8988T (cell line): ENCODE data around the gene FXR2.
A peak's percentile ranks its signal among the peaks of the same experiment; 100 is the strongest.

ENCODE experiments used
- DNase-seq: peaks from one replicate; pipeline ENCODE4 v3.0.0; 2011

The FXR2 gene

DNA sequence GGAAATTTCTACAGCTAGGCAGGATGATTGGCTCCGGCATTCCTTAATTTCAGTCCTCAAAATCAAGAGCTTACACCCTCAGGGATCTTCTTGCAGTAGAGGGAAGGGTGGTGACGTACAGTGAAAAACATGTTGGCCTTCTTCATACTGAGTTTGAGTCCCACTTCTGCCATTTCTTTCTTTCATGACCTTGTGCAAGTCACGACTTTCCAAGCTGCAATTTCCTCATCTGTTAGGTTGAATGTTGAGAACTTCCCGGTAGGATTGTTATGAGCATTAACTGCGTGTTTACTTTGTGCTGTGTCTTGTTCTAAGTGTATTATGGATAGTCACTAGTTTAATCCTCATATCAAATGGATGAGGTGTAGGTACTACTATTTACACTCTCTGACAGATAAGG, 45.1 kb downstream of the FXR2 start:
- DNase-seq: no peak

DNA sequence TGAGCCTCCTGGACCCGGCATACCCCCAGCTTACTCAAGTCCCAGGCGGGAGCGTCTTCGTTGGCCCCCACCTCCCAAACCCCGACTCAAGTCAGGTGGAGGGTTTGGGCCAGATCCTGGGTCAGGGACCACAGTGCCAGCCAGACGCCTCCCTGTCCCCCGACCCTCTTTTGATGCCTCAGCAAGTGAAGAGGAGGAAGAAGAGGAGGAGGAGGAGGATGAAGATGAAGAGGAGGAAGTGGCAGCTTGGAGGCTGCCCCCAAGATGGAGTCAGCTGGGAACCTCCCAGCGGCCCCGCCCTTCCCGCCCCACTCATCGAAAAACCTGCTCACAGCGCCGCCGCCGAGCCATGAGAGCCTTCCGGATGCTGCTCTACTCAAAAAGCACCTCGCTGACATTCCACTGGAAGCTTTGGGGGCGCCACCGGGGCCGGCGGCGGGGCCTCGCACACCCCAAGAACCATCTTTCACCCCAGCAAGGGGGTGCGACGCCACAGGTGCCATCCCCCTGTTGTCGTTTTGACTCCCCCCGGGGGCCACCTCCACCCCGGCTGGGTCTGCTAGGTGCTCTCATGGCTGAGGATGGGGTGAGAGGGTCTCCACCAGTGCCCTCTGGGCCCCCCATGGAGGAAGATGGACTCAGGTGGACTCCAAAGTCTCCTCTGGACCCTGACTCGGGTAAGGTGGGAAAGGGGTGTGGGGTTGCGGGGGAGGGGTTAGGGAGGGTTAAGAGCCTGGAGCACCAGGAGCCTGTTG, 51.4 kb downstream of the FXR2 start:
- DNase-seq: no peak

DNA sequence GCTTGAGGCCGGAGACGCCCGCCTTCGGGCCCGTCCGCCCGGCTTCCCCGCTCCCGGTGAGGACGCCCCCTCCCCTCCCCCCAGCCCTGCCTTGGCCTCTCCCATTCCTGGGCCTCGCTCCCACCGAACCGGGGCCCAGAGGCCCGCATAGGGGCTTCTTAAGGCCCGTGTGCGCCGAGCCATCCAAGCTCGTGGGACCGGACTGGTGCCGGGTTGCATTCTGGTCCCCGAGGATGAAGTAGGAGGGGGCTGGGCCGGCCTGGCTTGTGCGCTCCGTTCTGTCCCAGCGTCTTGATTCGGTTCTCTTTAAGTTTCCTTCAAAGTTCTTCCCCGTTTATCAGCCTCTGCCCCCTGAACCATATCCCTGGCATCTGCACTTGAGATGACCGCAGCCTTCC, 52.5 kb downstream of the FXR2 start:
- no peak for DNase-seq

DNA sequence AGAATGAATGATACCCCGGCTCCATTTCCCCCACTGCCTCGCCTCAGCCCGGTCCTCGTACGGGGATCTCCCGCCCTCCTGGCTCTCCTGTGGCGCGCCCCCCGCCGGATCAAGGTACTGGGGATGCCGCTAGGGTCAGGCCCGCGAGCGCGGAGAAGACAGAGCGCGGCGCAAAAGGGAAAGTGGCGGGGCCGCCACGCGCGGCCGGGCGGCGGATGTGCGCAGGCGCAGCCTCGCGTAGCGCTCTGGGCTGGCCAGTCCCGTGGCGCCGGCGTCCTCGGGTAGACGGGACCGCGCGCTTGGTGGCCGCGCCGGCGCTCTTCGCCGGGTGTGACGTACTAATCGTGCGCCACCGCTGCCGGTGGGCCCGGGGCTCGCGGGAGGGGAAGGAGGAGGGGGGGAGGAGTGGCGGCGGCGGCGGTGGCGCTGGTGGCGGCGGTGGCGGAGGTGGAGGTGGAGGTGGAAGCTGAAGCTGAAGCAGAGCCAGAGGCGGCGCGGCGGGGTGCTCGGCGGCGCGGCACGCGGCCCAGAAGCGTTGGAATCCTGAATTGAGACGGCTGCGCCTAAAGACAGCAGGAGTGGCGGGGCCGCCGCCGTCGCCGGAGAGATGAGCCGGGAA, 53.0 kb downstream of the FXR2 start, which contains the start of gene SENP3:
SENP3 (plus strand) TSS at position 331 of the 619 bp plus-strand sequence. CDS start 1,158 bp downstream, outside the sequence.
- peak; percentile 95 for DNase-seq

DNA sequence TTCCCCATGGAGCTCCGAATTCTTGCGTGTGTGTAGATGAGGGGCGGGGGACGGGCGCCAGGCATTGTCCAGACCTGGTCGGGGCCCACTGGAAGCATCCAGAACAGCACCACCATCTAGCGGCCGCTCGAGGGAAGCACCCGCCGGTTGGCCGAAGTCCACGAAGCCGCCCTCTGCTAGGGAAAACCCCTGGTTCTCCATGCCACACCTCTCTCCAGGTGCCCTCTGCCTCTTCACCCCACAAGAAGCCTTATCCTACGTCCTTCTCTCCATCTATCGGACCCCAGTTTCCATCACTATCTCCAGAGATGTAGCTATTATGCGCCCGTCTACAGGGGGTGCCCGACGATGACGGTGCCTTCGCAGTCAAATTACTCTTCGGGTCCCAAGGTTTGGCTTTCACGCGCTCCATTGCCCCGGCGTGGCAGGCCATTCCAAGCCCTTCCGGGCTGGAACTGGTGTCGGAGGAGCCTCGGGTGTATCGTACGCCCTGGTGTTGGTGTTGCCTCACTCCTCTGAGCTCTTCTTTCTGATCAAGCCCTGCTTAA, 53.6 kb downstream of the FXR2 start:
- peak; percentile 73 for DNase-seq

DNA sequence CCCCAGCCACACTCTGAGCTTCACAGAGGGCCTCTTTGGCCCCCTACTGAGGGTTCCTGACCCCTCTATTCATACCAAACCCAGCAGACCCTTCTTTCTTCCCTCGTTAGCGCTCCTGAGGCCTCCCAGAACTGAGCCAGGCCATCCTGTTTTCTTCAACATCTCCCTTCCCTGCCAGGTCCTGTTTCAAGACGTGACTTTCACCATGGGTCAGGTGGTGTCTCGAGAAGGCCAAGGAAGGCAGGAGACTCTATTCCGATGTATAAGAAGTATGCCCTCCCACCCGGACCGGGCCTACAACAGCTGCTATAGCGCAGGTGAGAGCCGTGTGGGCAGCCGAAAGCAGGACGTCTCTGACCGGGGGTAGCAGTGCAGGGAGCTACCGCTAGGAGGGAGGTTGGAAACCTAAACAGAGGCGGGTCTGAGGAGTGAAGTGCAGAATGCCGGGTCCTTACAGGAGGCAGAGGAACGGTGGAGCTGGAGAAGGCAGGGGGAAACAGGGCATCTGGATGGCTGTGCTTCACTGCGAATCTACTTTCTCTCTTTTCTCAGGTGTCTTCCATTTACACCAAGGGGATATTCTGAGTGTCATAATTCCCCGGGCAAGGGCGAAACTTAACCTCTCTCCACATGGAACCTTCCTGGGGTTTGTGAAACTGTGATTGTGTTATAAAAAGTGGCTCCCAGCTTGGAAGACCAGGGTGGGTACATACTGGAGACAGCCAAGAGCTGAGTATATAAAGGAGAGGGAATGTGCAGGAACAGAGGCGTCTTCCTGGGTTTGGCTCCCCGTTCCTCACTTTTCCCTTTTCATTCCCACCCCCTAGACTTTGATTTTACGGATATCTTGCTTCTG, 54.3 kb downstream of the FXR2 start:
- DNase-seq: peak; percentile 65

DNA sequence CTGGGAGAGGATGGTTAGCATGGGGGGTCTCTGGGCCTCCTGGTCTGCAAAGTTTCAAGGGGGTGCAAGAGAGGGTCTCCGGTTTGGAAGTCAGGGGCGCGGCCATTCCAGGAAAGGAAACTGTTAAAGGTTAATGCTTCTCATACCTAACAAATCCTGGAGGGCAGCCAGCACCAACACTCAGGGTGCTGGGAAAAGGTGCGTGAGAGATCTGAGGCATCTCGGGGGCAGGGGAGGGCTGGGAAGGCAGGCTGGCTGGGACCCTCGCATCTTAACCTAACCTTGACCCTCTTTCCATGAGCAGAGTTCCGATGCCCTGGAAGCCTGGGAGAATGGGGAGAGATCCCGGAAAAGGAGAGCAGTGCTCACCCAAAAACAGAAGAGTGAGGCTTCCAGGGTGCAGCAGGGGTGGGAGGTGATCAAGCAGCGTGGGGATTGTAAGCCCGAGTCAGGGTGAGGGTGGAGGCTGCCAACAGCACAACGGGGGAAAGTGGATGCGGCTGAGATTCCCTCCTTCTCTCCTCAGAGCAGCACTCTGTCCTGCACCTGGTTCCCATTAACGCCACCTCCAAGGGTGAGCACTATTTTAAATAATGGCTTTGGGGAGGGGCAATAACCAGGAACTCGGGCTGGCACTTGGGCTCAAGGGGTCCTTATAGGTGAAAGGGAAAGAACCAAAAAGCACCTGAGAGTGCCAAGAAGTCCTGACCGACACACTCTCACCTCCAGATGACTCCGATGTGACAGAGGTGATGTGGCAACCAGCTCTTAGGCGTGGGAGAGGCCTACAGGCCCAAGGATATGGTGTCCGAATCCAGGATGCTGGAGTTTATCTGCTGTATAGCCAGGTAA, 55.2 kb downstream of the FXR2 start:
- DNase-seq: no peak

DNA sequence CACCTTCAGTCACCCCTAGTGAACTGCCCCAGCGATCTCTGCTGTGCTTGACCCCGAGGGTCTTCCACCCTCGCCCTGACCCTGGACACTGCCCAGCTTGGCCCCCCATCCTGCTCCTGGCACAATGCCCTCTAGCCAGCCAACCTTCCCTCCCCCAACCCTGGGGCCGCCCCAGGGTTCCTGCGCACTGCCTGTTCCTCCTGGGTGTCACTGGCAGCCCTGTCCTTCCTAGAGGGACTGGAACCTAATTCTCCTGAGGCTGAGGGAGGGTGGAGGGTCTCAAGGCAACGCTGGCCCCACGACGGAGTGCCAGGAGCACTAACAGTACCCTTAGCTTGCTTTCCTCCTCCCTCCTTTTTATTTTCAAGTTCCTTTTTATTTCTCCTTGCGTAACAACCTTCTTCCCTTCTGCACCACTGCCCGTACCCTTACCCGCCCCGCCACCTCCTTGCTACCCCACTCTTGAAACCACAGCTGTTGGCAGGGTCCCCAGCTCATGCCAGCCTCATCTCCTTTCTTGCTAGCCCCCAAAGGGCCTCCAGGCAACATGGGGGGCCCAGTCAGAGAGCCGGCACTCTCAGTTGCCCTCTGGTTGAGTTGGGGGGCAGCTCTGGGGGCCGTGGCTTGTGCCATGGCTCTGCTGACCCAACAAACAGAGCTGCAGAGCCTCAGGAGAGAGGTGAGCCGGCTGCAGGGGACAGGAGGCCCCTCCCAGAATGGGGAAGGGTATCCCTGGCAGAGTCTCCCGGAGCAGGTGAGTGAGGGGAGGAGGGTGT, 56.0 kb downstream of the FXR2 start, which contains the start of gene TNFSF13:
TNFSF13 (plus strand) TSS at position 207 of the 776 bp plus-strand sequence; CDS start at position 497, 290 bp downstream.
- no peak for DNase-seq

DNA sequence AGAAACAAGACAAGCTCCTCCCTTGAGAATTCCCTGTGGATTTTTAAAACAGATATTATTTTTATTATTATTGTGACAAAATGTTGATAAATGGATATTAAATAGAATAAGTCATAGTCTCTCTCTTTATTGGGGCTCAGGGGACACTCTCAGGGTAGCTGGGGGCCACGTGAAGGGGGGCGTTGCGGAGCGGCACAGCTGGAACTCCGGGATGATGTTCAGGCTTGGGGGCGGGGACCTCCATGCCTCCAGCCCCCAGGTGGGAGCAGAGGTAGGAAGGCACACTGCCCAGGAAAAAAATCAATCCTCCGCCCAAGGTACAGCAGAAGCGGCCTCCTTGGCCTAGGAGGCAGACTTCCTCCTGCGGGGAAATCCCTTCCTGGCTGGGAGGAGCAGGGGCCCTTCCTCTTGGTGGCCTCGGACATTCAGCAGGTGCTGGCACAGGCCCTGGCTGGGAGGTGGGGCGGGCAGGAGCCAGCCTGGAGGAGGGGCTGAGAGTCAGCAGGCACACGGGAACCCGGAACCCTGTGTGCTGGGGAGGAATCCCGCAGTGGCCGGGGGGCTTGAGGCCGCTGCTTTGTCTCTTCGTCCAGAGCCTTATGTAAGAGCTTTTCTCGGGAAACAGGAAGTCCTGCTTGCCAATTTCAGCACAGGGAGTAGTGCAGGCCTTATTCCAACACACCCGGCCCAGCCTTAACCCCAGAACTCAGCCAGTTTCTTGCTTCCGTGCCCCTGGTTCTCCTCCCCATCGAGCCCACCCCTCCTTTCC, 56.7 kb downstream of the FXR2 start:
- DNase-seq: no peak

DNA sequence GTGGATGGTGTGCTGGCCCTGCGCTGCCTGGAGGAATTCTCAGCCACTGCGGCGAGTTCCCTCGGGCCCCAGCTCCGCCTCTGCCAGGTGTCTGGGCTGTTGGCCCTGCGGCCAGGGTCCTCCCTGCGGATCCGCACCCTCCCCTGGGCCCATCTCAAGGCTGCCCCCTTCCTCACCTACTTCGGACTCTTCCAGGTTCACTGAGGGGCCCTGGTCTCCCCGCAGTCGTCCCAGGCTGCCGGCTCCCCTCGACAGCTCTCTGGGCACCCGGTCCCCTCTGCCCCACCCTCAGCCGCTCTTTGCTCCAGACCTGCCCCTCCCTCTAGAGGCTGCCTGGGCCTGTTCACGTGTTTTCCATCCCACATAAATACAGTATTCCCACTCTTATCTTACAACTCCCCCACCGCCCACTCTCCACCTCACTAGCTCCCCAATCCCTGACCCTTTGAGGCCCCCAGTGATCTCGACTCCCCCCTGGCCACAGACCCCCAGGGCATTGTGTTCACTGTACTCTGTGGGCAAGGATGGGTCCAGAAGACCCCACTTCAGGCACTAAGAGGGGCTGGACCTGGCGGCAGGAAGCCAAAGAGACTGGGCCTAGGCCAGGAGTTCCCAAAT, 57.4 kb downstream of the FXR2 start:
- no peak for DNase-seq

DNA sequence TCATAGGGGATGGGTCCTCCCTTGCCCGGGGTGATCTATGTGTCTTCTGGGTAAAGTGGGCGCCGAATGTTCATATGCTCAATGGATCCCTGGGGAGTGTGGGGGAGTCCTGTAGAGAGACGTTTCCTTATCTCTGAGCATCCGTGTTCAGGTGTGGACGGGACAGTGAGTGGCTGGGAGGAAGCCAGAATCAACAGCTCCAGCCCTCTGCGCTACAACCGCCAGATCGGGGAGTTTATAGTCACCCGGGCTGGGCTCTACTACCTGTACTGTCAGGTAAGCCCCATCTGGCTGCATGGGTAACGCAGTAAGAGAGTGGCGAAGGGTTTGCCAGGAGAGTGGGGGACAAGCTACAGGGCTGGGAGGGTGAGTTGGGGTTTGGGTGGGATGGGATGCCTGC, 58.1 kb downstream of the FXR2 start:
- no peak for DNase-seq

DNA sequence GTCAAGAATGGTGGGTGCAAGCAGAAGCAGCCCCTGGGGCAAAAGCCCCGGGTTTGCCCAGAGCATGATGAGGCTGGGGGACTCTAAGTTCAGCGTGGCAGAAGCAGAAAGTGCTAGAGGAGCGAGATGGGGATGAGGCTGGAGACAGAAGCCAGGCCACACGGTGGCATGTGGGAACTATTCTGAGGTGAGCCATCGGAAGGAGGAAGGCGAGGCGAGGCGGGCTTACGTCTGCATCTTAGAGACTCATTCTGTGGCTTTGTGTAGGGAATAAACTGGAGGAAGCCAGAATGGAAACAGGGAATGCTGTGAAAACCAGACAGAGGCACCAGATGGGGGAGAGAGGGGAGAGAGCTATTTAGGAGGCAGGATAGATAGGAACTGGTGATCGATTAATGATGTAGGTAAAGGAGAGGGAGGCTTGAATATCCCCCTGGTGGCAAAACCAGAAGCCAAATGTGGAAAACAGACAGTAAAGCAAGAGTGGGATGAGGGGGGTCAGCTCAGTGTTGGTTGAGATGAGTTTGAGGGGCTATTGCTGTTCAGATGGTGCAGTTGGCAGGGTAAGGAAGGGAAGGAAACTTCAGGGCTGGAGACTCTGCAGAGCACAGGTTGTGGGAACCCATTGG, 59.3 kb downstream of the FXR2 start:
- DNase-seq: no peak

DNA sequence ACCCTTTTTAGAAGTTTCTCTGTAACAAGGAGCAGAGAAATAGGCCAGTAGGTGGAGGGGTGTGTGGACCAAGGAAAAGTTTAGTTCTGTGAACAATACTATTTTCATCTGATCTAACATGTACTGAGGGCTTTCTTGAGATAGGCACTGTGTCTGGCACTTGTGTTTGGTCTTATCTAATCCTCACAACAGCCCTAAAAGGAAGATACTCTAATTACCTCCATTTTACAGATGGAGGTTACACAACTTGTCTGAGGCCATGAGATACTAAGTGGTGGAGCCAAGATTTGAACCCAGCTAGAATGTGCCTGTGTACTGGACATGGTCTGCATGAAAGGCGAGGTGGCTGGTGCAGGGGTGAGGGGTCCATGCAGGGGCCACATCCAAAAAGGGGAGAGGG, 61.3 kb downstream of the FXR2 start:
- no peak for DNase-seq

DNA sequence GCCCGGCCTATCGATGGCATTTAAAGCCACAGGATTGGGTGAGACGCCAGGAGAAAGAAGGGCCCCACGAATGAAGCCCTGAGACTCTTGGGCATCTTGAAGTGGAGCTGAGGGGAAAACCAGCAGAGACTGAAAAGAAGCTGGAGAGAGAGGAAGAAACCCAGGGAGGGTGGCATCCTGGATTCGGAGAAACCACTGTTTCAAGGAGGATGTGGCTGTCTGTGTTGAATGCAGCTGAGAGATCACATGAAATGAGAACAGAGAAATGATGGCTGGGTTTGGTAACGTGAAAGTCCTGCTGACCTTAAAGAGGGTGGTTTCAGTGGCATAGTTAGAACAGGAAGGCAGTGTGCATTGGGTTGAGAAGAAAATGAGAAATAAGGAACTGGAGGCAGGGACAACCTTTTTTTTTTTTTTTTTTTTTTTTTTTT, 62.1 kb downstream of the FXR2 start:
- no peak for DNase-seq

DNA sequence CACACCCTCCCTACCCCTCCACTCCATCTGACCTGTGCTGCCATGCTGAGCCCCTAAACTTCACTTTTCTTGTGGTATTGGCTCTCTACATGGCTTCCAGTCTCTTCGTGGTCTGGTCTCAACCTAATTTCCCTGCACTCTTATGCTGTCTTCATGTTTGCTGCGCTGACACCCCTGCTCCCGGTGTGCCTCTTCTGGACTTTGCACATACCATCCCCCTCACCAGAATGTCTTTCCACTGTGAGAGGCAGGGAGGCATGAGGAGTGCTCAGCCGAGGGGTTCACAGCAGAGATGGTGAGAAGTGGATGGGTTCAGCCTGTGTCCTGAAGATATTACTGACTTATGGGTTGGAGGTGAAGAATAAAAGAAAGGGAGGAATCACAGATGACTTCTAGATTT, 63.3 kb downstream of the FXR2 start:
- no peak for DNase-seq

DNA sequence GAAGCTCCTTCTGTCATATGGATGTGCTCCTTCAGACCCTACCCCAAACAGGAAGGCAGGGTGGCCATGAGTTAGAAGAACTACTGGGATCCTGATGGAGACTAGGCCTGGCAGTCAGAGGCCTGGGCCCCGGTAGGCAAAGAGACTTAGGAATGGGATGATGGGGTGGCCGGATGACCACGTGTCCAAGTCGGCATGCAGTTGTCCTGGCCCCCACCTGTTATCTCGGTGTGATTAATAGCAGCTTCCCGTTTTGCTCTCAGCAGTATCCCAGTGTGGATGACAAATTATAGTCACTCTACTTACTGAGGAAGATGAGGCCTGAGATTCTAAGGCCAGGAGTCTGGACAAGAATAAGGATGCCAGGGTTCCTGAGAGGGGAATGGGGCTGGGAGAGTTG, 64.4 kb downstream of the FXR2 start:
- no peak for DNase-seq

DNA sequence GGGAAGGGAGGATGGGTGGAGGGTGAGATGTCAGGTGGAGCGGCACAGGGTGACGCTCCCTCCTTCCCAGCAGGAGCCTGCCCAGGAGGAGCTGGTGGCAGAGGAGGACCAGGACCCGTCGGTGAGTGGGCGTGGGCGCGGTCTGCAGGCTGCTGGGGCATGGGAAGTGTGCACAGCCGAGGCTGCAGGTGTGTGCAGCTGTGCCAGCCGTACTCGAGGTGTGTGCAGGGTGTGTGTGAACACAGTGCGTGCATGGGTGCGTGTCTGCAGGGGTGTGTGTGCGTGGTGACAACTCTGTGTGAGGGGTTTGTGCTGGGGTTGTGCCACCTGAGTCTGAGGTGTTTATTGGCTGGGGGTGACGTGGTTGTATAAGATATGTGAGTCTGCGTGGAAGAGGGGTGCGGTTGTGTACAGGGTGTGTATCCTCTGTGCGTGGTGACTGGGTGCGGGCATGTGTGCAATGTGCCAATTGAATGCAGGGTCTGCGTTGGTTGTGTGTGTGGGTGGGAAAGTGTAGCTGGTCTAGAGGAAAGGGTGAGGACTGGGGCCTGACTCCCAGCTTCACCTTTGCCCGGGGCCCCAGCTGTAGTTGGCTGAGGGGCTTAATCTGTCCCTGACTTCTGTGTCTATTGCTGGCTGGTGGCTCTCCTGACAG, 65.2 kb downstream of the FXR2 start:
- no peak for DNase-seq

DNA sequence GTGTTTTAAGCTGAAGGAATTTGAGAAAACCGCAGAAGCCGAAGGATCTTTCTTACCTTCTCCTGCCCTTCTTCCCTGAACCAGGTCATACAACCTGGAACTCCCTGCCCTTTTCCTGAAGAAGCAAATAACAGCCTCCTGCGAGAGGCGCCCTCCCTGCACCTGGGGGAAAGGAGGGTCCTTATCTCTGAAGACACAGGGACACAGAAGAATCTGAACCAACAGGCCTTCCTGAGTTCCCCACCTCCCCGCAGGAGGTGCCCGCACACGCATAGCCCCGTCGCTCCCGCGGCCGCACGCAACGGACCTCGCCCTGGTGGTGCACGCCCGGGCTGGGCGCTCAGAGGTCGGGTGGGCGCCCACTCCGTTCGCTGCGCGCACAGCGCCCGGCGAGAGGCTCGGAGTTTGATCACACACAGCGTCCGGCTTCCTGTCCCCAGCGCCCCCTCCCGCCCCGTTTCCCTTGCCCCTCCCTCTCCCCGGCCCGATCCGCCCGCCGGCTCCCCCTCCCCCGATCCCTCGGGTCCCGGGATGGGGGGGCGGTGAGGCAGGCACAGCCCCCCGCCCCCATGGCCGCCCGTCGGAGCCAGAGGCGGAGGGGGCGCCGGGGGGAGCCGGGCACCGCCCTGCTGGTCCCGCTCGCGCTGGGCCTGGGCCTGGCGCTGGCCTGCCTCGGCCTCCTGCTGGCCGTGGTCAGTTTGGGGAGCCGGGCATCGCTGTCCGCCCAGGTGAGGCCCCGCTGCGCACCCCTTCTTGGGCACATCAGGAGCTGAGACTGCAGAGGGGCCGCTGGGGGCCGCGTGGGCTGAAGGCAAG, 65.9 kb downstream of the FXR2 start, which contains the start of gene TNFSF12:
TNFSF12 (plus strand) TSS at position 474 of the 816 bp plus-strand sequence; CDS start at position 570, 96 bp downstream.
- no peak for DNase-seq
